HepG2 (cell line): Measurements from ENCODE around the gene SLC27A3. TPM values are rescaled to one million over a fixed set of nuclear protein-coding genes. Genes with fewer than 3 reads are reported as not detected.

Experiments used
- ATAC-seq: fragments of 200-7000 bp; cut with Tn5 transposase; 3 replicates; pipeline ENCODE4 v1.9.1; 2020; ENCODE audit warnings: mild to moderate bottlenecking, moderate library complexity
- BruUV-seq: library from RNA; stranded (reverse); fragments of 400-500 nt; replicated peaks from 2 replicates; lab custom pipeline; 2021; lab: Mats Ljungman, UMichigan
- CTCF ChIA-PET: fragments of 300-600 bp; formaldehyde crosslinking; extraction: SDS; loops from one replicate; lab custom pipeline; 2021; ENCODE audit warnings: low total read pairs, inconsistent platforms, low intra/inter-chr PET ratio; lab: Yijun Ruan, JAX
- POLR2A ChIA-PET: fragments of 350-600 bp; sonication (Branson Sonifier 250); formaldehyde crosslinking; loops from one replicate; lab custom pipeline; 2020; ENCODE audit warnings: antibody characterized with exemption, inconsistent platforms; lab: Yijun Ruan, JAX
- DNase-seq: peaks from one replicate; pipeline ENCODE4 v3.0.0-alpha.2; 2015; ENCODE audit warnings: low spot score
- FAIRE-seq: peaks from 3 replicates; lab custom pipeline; 2011; peaks lifted over from hg19 to GRCh38; lab: Jason Lieb, UNC
- H2AFZ ChIP-seq: one replicate; pipeline ENCODE4 v1.6.1; 2011; ENCODE audit warnings: low read length, inconsistent platforms
- H3K27ac ChIP-seq: fragments of 300-600 bp; 3 replicates; pipeline ENCODE4 v1.8.0; 2011; ENCODE audit warnings: mixed run types, mild to moderate bottlenecking, mixed read lengths, low read length, inconsistent platforms; ENCODE audit not compliant: insufficient read depth; ENCODE audit errors: extremely low read length
- H3K27me3 ChIP-seq, 2 experiments: fragments of 200-600 bp in 1 of 2; 2 replicates in 1 of 2; 3 replicates in 1 of 2; pipeline versions ENCODE4 v1.6.0 to v1.8.0; 2011; ENCODE audit warnings: low read length in 2 of 2, mild to moderate bottlenecking in 2 of 2, moderate library complexity in 2 of 2, inconsistent platforms in 1 of 2; ENCODE audit not compliant: insufficient read depth in 2 of 2, control insufficient read depth in 1 of 2
- H3K36me3 ChIP-seq, 2 experiments: fragments of 200-600 bp in 1 of 2; replicated peaks in 1 of 2; 2 replicates in 1 of 2; 3 replicates in 1 of 2; pipeline versions ENCODE4 v1.5.1 to v1.8.0; 2011; ENCODE audit warnings: low read length in 2 of 2, inconsistent platforms in 1 of 2; ENCODE audit not compliant: insufficient read depth in 2 of 2, control insufficient read depth in 1 of 2
- H3K4me1 ChIP-seq: 2 replicates; pipeline ENCODE4 v1.5.1; 2012; ENCODE audit warnings: low read length, inconsistent platforms; ENCODE audit not compliant: insufficient read depth
- H3K4me2 ChIP-seq: 2 replicates; pipeline ENCODE4 v1.6.0; 2011; ENCODE audit warnings: low read depth, low read length, inconsistent platforms
- H3K4me3 ChIP-seq, 3 experiments: fragments of 200-600 bp in 1 of 3; sonication (generic), shearing (Covaris generic) in 1 of 3; replicated peaks in 1 of 3; 2 replicates each; pipeline ENCODE4 v1.5.1; 2011 to 2016; ENCODE audit warnings: low read length in 3 of 3, inconsistent platforms in 2 of 3, low read depth in 2 of 3, mild to moderate bottlenecking in 2 of 3, control low read depth in 1 of 3, mixed read lengths in 1 of 3; ENCODE audit not compliant: insufficient read depth in 1 of 3
- H3K79me2 ChIP-seq: one replicate; pipeline ENCODE4 v1.6.1; 2011; ENCODE audit warnings: low read length, inconsistent platforms; ENCODE audit not compliant: insufficient read depth
- H3K9ac ChIP-seq: 2 replicates; pipeline ENCODE4 v1.6.0; 2011; ENCODE audit warnings: mild to moderate bottlenecking, low read depth, low read length, inconsistent platforms; ENCODE audit not compliant: insufficient read depth
- H3K9me3 ChIP-seq: 2 replicates; pipeline ENCODE4 v1.5.1; 2012; ENCODE audit warnings: mild to moderate bottlenecking, low read length
- H4K20me1 ChIP-seq: 2 replicates; pipeline ENCODE4 v1.6.0; 2011; ENCODE audit warnings: inconsistent platforms, mild to moderate bottlenecking, low read length, moderate library complexity; ENCODE audit not compliant: insufficient read depth
- ARID4A ChIP-seq: sonication (generic); formaldehyde crosslinking; IDR thresholded peaks from 2 replicates; pipeline ENCODE4 v1.5.0; 2020; ENCODE audit warnings: mild to moderate bottlenecking, missing genetic modification reagents, borderline replicate concordance
- CBFB ChIP-seq: sonication (generic); formaldehyde crosslinking; IDR thresholded peaks from 2 replicates; pipeline ENCODE4 v1.4.0; 2020; ENCODE audit warnings: missing genetic modification reagents
- DBP ChIP-seq: sonication (generic); formaldehyde crosslinking; IDR thresholded peaks from 2 replicates; pipeline ENCODE4 v1.4.0; 2020; ENCODE audit warnings: missing genetic modification reagents; ENCODE audit errors: not compliant biosample characterization
- RBM22 ChIP-seq: fragments of 200-400 bp; formaldehyde crosslinking; optimal IDR thresholded peaks from 2 replicates; pipeline ENCODE3; 2017; ENCODE audit warnings: mild to moderate bottlenecking, low read length, moderate library complexity
- TCF7 ChIP-seq: sonication (generic); IDR thresholded peaks from 2 replicates; pipeline ENCODE4 v1.6.1; 2016; ENCODE audit warnings: antibody characterized with exemption, low read depth
- ZNF101 ChIP-seq: sonication (generic); formaldehyde crosslinking; IDR thresholded peaks from 2 replicates; pipeline ENCODE4 v1.4.0; 2020; ENCODE audit warnings: mild to moderate bottlenecking, low read depth, missing genetic modification reagents, borderline replicate concordance
- ZNF329 ChIP-seq: sonication (generic); formaldehyde crosslinking; IDR thresholded peaks from 2 replicates; pipeline ENCODE4 v1.9.0; 2021; ENCODE audit warnings: low read depth, mild to moderate bottlenecking, missing genetic modification reagents
- ZNF609 ChIP-seq: sonication (generic); formaldehyde crosslinking; IDR thresholded peaks from 2 replicates; pipeline ENCODE4 v1.4.0; 2020; ENCODE audit warnings: mild to moderate bottlenecking, missing genetic modification reagents, borderline replicate concordance
- ZNF841 ChIP-seq: sonication (generic); formaldehyde crosslinking; IDR thresholded peaks from 2 replicates; pipeline ENCODE4 v1.8.1; 2023; ENCODE audit warnings: missing genetic modification reagents, borderline replicate concordance
- WGBS: methylation state at CpG from one replicate; pipeline ENCODE4 v1.1.6; 2017; ENCODE audit warnings: low lambda C conversion rate; 5-methylcytosine and 5-hydroxymethylcytosine counted together
- in situ Hi-C: cut with HindIII; loops from 2 replicates; pipeline ENCODE4 v1.10.0; 2017; ENCODE audit warnings: low pct_unique_long_range_greater_than_20kb; ENCODE audit not compliant: extremely low pct_ligation_motif_present
- intact Hi-C: fragments of 100-400 bp; cut with micrococcal nuclease; formaldehyde crosslinking; loops from one replicate; pipeline ENCODE4 v1.10.0; 2022; ENCODE audit not compliant: unreplicated experiment
- polyA plus RNA-seq, 8 experiments: library from polyadenylated mRNA; depleted of rRNA in 3 of 8; stranded (reverse) in 7 of 8; unstranded in 1 of 8; fragments of >200 nt; fragmentation: Illumina TruSeq in 4 of 8; extraction: Trizol in 4 of 8; gene quantifications; 2 replicates each; pipeline versions ENCODE4 v1.2.1 to v1.2.3, GENCODE V29; 2011 to 2016; ENCODE audit warnings: low read depth in 4 of 8, missing spikeins in 1 of 8, mixed read lengths in 1 of 8; ENCODE audit not compliant: insufficient read depth in 1 of 8
- total RNA-seq, 5 experiments: library from RNA; depleted of rRNA; stranded (reverse); fragments of >200 nt; fragmentation: Illumina TruSeq; extraction: Trizol; gene quantifications; 2 replicates each; pipeline ENCODE4 v1.2.3, GENCODE V29; 2016; ENCODE audit warnings: low read depth in 1 of 5

Gene SLC27A3
- total and polyA plus RNA-seq, 2 of the 13 experiments (the other 11 are each of a cell fraction or from before 2014, with no cell fraction given): 4.3 to 10.3 TPM

GRCh38 chr1:153827168-153827964 is 52.2 kb downstream of the SLC27A3 start:
- DNase-seq (no peak), ATAC-seq (no peak), FAIRE-seq (no peak)
- in situ Hi-C loops (loop anchor here (10.0 kb wide), 1 partner anchor 117 kb away; the partner anchor contains the start of gene DENND4B), intact Hi-C loops (loop anchor here (10.0 kb wide), 1 partner anchor 87 kb away; no protein-coding TSS in a partner anchor)
- no peaks in the 10 kb centered on the region for H3K9me3 ChIP-seq
- no peaks in the 10 kb centered on the region for H3K79me2 ChIP-seq
- ChIA-PET CTCF (no interaction called here), POLR2A (no interaction called here)
- H3K36me3 ChIP-seq: peaks cover 10 to 24% of the 10 kb centered on the region in 2 experiments; a peak in 4 of 5 replicates
- BruUV-seq: TSS peak; percentile 52
- no peak overlapping the region for H3K27ac ChIP-seq
- H2AFZ ChIP-seq: no peak overlapping the region
- H3K4me1 ChIP-seq: no peaks in the 10 kb centered on the region
- no peak overlapping the region for H3K4me2 ChIP-seq
- H3K27me3 ChIP-seq: no peaks in the 10 kb centered on the region
- WGBS: 87% methylated on average over 6 of the region's 6 CpGs
- H3K9ac ChIP-seq: no peak overlapping the region
- H4K20me1 ChIP-seq: no peaks in the 10 kb centered on the region
- H3K4me3 ChIP-seq: no peak overlapping the region
- no peak for TF ChIP-seq ZNF609 (CRISPR knock-in tag)
- TF ChIP-seq ZNF101: no peak
- no peak for TF ChIP-seq CBFB (CRISPR knock-in tag)
- no peak for TF ChIP-seq RBM22
- TF ChIP-seq ARID4A: no peak
- no peak for TF ChIP-seq TCF7
- TF ChIP-seq ZNF329: no peak
- no peak for TF ChIP-seq ZNF841 (CRISPR knock-in tag)
- TF ChIP-seq DBP: no peak
